ENCODE measurements around the gene RNF166. TPM values are rescaled to one million over a fixed set of nuclear protein-coding genes. Genes with fewer than 3 reads are reported as not detected.

RNF166 gene
- total RNA-seq, 1 experiment from 2014 or later: 33.3 TPM

DNA sequence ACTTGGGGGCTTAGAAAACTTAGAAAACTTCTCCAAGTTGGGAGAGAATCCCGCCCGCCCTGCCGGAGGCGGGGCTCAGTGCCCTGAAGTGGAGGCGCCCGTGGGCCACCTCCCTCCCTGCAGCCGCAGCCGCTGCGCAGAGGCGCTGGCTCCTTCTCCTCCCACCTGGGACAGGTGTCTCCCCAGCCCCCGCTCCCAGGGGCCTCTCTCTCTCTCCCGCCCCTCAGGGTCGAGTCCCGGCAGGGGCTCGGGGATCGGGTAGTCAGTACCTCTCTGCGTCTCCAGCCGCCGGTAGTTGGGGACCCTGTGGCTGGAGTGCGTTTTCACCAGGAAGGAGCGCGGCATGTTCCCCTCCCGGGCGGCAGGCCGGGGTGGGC lies 20.2 kb downstream of the RNF166 start:
- peaks cover 18% of the 10 kb centered on the region for H3K4me1 Mint-ChIP-seq (ENCODE audit: low read depth, unreplicated experiment)
- intact Hi-C loops (cut with micrococcal nuclease; ENCODE audit: unreplicated experiment): no loop called here

DNA sequence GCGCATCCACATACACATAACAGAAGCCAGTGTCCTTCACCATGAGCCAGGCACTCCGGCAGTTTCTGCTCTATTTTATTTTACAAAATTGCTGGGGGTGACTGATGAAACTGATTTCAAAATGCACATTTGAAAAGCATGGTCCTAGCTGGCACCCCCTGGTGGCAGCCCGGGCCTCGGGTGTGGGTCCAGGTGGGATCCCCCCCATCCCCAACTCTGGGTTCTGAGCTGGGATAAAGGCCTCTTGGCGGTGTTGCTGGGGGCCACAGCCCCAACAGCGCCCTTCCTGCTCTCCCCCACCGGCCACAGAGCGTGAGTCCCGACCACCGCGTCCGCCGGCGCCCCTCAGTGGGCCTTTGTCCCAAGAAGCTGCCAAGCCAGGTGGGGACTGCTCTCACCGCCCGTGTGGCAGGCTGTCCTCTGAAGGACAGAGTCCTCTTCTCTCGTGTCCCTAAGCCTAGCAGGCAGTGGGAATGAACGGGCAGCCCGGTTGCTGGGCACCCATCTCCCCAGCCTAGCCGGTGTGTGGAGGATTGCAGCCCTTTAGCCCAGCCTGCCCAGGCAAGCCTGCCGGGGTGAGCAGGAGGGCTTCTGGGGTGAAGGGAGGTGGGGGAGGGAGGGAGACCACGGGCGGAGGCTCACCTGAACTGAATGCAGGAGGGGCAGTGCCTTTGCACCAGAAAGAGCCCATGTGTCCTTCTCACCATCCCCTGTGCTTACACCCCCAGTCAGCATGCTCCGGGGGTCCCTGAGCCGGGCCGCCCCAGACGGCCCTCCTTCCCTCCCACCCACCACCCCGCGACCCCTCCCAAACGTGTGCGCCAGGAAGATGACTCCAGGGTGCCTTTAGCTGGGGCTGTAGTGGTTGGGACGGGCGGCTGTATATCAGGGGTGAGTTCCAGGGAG lies 20.8 kb downstream of the RNF166 start:
- peak; percentile 68 for DNase-seq
- H3K27ac Mint-ChIP-seq (ENCODE audit: unreplicated experiment): no peak overlapping the region
- H3K4me1 Mint-ChIP-seq (ENCODE audit: low read depth, unreplicated experiment): peaks cover 21% of the 10 kb centered on the region
- intact Hi-C loops (cut with micrococcal nuclease; ENCODE audit: unreplicated experiment): no loop called here
- CTCF ChIA-PET: interaction anchor here (1.3 kb wide), 1 partner anchor 13 kb away, joined by 3 read pairs; no protein-coding TSS in a partner anchor
- BruUV-seq (replicated peaks): no TSS peak
- H3K36me3 Mint-ChIP-seq (ENCODE audit: insufficient read depth, unreplicated experiment): peaks cover 25% of the 10 kb centered on the region
- TF ChIP-seq, protein P1, sequence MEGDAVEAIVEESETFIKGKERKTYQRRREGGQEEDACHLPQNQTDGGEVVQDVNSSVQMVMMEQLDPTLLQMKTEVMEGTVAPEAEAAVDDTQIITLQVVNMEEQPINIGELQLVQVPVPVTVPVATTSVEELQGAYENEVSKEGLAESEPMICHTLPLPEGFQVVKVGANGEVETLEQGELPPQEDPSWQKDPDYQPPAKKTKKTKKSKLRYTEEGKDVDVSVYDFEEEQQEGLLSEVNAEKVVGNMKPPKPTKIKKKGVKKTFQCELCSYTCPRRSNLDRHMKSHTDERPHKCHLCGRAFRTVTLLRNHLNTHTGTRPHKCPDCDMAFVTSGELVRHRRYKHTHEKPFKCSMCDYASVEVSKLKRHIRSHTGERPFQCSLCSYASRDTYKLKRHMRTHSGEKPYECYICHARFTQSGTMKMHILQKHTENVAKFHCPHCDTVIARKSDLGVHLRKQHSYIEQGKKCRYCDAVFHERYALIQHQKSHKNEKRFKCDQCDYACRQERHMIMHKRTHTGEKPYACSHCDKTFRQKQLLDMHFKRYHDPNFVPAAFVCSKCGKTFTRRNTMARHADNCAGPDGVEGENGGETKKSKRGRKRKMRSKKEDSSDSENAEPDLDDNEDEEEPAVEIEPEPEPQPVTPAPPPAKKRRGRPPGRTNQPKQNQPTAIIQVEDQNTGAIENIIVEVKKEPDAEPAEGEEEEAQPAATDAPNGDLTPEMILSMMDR (IDR thresholded peaks at IDR 0.05; ENCODE audit: unreplicated experiment): peak; percentile 76
- H3K27me3 Mint-ChIP-seq (ENCODE audit: unreplicated experiment): peaks cover 66% of the 10 kb centered on the region
- no peaks in the 10 kb centered on the region for H3K9me3 Mint-ChIP-seq (ENCODE audit: low read depth, unreplicated experiment)
- peak overlapping the region; percentile 76 for H3K4me3 Mint-ChIP-seq (ENCODE audit: low read depth, unreplicated experiment)

More for the DNA sequence above, 20.2 kb downstream of the RNF166 start:
- CTCF ChIA-PET: interaction anchor here (1.3 kb wide), 1 partner anchor 14 kb away, joined by 3 read pairs; no protein-coding TSS in a partner anchor
- Mint-ChIP-seq H3K36me3 (ENCODE audit: insufficient read depth, unreplicated experiment) (peaks cover 22% of the 10 kb centered on the region), H3K27ac (ENCODE audit: unreplicated experiment) (no peak overlapping the region), H3K27me3 (ENCODE audit: unreplicated experiment) (peaks cover 68% of the 10 kb centered on the region), H3K9me3 (ENCODE audit: low read depth, unreplicated experiment) (no peaks in the 10 kb centered on the region), H3K4me3 (ENCODE audit: low read depth, unreplicated experiment) (peak overlapping the region; percentile 76)
- no peak for DNase-seq
- TF ChIP-seq, protein P1 (IDR thresholded peaks at IDR 0.05; ENCODE audit: unreplicated experiment): no peak
- BruUV-seq (replicated peaks): no TSS peak

DNA sequence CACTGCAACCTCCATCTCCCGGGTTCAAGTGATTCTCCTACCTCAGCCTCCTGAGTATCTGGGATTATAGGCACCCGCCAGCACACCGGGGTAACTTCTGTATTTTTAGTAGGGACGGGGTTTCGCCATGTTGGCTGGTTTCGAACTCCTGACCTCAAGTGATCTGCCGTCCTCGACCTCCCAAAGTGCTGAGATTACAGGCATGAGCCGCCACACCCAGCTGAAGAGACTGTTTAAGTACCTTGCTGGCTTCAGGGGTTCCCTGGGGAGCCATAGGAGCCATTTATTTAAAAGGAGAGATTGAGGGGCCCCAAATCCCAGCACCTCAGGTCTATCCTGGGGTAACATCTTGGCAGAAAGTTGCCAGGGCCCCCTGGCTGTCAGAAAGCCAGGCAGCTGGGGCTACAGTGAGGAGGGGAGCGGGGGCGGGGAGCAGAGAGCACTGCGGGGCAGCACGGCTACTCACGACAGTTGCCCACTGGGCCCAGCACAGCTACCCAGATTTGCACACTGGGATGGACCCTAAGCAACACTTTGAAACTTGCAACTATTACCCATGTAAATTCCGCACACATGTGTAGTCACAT lies 21.5 kb downstream of the RNF166 start:
- TF ChIP-seq, protein P1 (IDR thresholded peaks at IDR 0.05; ENCODE audit: unreplicated experiment): no peak
- BruUV-seq (replicated peaks): no TSS peak
- no peak for DNase-seq
- Mint-ChIP-seq H3K9me3 (ENCODE audit: low read depth, unreplicated experiment) (no peaks in the 10 kb centered on the region), H3K4me3 (ENCODE audit: low read depth, unreplicated experiment) (peak overlapping the region; percentile 76), H3K4me1 (ENCODE audit: low read depth, unreplicated experiment) (peaks cover 21% of the 10 kb centered on the region), H3K36me3 (ENCODE audit: insufficient read depth, unreplicated experiment) (peaks cover 25% of the 10 kb centered on the region), H3K27ac (ENCODE audit: unreplicated experiment) (no peak overlapping the region), H3K27me3 (ENCODE audit: unreplicated experiment) (peaks cover 61% of the 10 kb centered on the region)
- intact Hi-C loops (cut with micrococcal nuclease; ENCODE audit: unreplicated experiment): no loop called here
- CTCF ChIA-PET: interaction anchor here (1.3 kb wide), 1 partner anchor 13 kb away, joined by 3 read pairs; no protein-coding TSS in a partner anchor

DNA sequence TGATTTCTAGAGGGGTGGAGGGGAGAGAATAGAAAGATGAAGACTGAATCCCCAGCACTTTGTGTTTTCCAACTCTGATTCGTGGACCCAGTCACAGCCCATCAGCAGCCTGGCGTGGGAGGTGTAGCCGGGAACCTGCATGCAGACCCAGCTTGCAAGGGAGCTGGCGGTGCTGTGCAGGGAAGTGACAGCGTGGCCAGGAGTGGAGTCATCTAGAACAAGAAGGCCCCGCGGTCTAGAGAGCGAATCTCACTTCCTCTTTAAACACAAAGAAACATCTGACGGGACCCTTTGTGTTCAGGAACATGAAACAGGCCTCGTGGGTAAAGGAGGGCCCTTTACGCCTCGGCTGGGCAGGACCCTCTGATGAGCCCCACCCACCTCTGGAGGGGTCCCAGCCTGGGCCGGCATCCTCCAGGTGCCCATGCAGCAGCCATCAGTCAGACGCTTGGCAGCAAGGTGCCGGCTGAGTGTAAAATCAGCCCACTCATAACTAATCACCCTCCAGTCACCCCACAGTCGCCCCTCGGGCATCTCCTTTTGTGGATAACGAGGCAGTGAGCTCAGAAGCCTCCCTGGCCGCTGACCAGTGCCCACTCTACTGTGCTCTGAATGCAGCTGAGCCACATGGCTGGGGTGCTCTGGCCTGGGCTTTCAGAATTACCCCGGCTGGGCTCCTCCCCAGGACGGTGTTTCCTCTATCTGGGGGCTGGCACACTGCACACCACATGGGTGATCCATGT lies 24.3 kb downstream of the RNF166 start:
- peak overlapping the region; percentile 60 for H3K4me3 Mint-ChIP-seq (ENCODE audit: low read depth, unreplicated experiment)
- H3K9me3 Mint-ChIP-seq (ENCODE audit: low read depth, unreplicated experiment): no peaks in the 10 kb centered on the region
- DNase-seq: no peak
- intact Hi-C loops (cut with micrococcal nuclease; ENCODE audit: unreplicated experiment): no loop called here
- TF ChIP-seq, protein P1 (IDR thresholded peaks at IDR 0.05; ENCODE audit: unreplicated experiment): no peak
- peaks cover 7% of the 10 kb centered on the region for H3K4me1 Mint-ChIP-seq (ENCODE audit: low read depth, unreplicated experiment)
- BruUV-seq (replicated peaks): no TSS peak
- H3K27ac Mint-ChIP-seq (ENCODE audit: unreplicated experiment): no peak overlapping the region
- peaks cover 45% of the 10 kb centered on the region for H3K27me3 Mint-ChIP-seq (ENCODE audit: unreplicated experiment)
- CTCF ChIA-PET: interaction anchor here (1.3 kb wide), 1 partner anchor 42 kb away, joined by 4 read pairs; no protein-coding TSS in a partner anchor
- H3K36me3 Mint-ChIP-seq (ENCODE audit: insufficient read depth, unreplicated experiment): peaks cover 20% of the 10 kb centered on the region
